NCI-H446 treated with DMSO at 0.1 percent for 48 hours (cell line): ENCODE measurements around the gene TP53I13.

Experiments used
- DNase-seq: peaks from one replicate; lab custom pipeline; 2025; lab: John Stamatoyannopoulos, UW

TP53I13 gene

GRCh38 chr17:29581583-29582253 is 13.2 kb downstream of the TP53I13 start:
- no peak for DNase-seq

DNA sequence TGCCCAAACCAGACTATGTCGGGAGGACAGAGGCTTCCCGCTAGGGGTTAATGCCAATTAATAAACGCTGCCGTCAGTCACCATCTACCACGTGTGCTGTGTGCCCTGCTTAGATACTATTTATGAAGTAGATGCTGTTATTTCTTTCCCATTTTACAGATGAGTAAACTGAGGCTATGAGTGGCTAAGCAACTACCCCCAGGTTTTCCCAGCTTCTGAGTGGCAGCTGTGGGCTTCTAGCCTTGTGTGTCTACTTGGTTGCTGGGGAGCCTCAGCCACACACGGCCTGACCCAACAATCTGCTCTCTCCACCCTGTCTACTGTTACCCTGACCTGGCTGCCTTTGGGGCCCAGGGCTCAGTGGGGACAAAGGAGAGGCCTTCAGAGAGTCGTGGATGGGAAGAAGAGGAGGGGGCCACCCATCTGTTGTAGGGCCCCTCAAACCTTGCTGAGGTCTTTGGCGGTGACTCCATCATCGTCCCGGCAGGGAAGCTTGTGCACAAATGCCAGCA is 13.8 kb downstream of the TP53I13 start:
- DNase-seq, result peak; percentile 61

DNA sequence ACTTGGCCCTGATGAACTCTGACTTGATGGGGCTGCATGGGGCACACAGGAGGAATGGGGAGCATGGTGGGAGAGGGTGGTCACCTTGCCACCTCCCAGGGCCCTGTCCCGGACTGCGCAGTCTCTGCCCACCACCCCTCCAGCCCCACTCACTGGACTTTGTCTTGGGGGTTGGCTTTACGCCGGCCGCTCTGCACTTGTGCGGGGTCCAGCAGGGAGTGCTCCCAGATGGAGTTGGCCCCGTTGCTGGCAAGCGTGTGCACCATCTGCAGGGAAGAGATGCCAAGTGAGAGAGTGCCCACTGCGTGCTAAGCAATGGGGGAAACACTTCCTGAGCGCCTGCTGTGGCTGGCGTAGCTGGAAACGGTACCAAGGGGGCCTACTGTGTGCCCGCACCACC is 14.3 kb downstream of the TP53I13 start:
- DNase-seq, result peak; percentile 77

GRCh38 chr17:29583324-29584248 is 15.1 kb downstream of the TP53I13 start:
- DNase-seq, result no peak

DNA sequence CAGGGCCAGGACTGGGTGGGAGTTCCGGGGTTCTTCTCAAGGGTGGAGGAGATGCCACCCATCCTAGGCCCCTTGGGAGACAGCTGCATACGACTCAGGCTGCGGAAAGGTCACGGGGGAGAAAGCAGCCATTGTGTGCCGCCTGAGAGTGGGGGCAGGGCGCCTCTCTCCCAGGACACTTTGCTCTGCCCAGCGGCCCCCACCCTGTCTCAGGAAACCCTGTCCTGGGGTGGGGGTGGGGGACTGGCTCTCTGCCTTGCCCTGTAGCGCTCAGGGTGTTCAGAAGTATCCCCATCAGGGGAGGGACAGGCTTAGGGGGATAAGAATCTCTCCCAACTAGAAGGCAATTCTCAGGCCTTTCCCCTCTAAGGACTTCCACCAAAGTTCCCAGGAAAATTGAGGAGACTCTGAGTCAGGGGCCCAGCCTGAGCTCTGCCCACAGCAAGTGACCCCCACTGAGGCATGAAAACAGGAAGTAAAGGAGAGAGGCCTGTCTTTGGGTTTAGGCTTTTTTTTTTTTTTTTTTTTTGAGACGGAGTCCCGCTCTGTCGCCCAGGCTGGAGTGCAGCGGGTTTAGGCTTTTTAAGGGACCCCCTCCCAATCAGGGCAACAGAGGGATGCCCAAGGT is 16.1 kb downstream of the TP53I13 start:
- DNase-seq, result no peak

- DNase-seq, result no peak
Measured at GRCh38 chr17:29585080-29585751, 16.7 kb downstream of the TP53I13 start.

DNA sequence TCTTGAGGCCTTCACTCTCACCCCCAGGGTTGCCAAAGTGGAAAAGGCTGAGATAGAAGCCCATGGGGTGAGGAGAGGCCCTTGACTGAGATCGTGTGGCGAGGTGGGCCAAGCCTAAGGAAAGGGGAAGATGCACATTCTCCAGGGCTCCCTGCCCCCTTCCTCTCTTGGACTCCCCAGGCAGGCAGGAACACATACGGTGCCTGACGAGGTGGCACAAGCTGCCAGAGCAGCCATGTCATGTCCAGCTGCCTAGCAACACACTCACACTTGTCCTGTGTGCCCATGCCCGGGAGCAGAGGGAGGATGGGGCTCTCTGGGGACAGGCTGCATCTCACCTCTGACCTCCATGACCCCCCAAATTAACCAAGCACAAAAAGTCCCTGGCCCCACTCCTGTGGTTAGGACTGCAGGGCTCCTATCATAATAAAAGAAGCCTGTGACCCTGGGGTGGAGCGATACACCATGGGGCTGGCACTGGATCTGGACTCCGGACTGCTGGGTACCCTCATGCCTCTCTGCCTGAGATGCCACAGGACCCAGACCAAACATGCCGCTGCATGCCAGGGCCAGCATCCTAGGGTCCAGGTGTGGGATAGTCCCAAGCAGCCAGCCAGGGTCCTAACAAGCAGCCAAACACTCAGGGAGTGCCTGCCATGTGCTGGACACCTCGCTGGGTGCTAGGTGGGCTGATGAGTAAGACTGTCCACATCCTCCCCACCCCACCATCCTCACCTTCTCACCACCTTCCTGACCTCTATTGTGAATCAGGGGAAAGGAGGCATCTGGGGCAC is 18.4 kb downstream of the TP53I13 start:
- DNase-seq, result no peak

DNA sequence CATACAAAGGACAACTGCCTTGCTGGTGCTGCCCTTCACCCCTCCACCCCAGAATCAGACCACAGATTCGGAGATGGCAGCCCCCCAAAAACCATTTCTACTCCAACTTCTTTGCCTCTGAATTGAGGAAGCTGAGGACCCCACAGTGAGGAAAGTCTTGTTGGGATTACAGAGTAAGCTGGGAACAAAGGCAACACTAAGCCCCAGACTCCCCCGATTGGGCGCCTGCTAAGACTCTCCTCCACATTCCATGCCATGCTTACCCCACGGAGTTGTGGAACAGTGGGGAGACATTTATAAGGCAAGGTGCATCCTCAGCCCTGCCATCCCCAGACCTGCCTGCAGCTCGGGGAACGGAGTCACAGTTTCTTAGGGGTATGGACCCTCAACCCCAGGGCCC is 19.1 kb downstream of the TP53I13 start:
- DNase-seq, result no peak

GRCh38 chr17:29588017-29588561 is 19.6 kb downstream of the TP53I13 start:
- no peak for DNase-seq

DNA sequence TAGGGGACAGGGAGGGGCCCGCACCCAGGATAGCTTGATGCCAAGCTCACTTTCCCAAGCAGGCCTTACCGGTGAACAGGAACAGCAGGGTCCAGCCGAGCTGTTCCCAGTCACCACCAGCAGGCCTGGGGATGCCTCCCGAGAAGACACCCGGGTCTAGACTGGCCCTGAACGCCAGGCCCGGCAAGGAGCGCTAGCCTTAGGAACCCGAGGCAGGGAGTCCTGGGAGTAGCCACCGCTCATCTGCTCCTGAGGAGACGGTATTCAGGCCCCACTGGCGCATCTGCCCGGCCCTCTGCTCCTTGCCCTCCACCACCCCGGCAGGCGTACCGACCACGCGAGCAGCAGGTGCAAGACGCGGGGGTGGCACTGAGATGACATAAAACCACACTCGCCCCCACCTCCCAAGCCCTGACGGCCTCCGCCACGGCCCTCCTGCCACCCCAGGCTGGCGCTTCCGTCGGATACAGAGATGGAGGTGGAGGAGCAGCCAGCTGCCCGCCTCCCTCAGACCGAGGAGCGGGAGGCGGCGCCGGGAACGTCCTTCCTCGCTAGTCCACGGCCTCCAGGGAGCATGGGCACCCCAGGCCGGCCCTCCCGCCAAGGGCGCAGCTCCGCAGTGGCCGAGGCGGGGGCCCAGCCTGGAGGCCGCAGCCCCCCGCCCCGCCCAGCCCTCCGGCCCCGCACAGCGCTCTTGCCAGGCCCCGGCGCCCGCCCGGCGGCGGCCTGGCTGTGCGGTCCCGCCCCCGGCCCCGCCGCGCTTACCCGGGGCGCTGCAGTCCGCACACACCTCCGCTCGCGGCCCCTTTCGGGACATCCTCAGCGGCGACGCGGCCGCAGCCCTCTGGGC is 20.3 kb downstream of the TP53I13 start:
- no peak for DNase-seq

DNA sequence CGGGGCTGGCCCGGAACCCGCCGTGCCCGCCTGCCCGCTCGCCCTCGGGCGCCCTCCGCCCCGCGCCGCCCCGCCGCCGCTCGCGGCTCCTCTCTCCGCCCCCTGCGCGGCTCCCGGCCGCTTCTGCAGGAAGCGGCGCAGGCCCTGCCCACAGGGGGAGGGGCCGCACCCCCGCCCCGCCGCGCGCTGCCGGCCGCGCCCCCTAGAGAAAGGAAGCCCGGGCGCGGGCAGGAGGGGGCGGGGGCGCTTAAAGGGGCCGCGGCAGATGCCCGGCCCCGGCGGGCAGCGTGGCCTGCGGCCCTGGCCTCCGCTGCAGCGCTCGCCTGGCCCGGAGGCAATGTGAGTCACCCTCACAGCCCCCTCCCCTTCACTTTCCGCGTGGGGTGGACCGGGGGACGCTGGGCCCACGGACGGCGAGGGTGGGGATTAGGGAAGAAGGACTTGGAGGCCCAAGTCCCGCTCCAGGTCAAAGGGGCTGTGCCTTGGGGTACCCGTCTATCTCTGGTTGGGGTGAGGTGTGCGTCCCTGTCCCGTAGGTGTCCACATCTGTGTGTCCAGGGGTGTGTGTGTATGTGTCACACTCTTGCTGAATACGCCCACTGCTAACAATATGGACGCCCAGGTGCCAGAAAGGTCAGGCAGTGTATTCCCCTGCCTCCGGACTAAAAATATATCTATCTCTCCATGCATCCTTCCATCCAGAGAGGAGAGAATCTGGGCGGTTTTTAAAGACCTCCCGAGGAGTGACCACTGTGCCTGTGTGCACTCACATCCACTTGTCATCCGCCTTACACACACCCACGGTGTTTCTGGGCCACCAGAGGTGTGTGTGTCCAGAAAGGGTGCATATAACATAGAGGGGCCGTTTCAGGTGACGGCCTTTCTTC is 21.3 kb downstream of the TP53I13 start, which contains the start of gene GIT1:
TSS of gene GIT1 (minus strand) at position 125 of the 887 bp plus-strand sequence. CDS start 270 bp downstream, outside the sequence.
- DNase-seq, result peak; percentile 59

DNA sequence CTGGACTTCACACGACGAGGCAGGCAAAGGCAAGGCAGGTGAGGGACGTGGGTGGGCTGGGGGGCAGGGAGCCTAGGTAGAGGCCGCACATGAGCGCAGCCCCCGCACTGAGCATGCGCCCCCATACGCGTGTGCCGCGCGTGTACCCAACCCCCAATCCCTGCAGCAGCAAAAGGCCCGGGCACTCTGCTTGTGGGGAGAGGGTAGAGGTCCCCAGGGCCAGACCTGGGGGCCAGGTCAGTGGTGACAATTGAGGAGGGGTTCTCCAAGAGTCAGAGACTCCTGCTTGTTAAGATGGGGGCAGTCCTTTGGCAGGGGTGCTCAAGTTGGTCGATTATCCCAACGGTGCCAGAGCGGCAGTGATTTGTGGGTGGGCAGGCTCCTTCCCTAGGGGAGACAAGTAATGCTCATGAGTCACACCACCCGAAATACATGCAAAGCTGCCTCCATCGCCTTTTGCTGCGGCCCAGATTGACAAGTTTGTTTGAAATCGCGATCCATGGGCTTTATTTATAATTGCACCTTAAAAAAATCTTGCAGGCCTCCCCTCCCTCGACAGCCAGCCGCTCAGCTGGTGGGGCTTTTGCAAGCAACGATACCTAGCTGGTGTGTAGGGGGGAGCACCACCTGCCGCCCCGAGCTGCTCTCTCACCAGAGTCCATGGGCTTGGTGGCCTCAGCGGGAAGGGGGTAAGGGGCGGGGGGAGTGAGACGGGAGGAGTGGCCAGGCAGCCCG is 22.1 kb downstream of the TP53I13 start:
- DNase-seq, result peak; percentile 25

GRCh38 chr17:29591146-29591736 is 22.7 kb downstream of the TP53I13 start:
- DNase-seq, result peak; percentile 69

GRCh38 chr17:29591737-29592608 is 23.5 kb downstream of the TP53I13 start:
- peak; percentile 83 for DNase-seq

DNA sequence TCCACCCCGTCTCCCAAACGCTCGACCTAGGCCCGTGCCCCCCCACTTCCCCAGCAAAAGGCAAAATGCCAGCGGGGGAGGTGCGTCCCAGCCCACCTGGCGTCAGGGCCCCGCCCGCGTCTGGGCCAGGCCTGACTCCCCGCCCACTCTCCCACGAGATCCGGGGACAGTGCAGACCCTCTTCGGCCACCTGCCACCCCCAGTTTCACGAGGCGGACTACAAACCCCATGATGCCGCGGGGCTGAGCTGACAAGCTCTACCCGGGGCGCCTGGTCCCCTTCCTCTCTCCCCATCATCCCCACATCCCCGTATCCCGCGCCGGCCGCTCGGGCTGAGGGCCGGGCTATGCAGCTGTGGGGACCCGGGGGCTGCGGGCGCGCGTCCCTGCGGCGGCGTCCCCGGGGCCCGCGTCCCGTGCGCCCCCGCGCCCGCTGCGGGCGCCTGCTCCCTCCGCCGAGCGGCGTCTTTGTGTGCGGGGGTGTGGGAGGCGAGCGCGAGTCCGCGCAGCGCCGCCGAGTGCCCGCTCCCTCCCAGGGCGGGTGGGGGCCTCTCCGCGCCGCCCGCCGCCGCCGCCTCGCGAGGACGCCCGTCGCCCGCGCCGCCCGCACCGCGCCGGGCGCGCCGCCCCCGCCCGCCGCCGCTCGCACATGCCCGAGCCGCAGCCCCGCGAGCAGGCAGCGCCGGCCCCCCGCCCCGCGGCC is 24.5 kb downstream of the TP53I13 start, which contains the start of gene ANKRD13B:
TSS of gene ANKRD13B (plus strand) at position 283 of the 702 bp plus-strand sequence. CDS start 490 bp downstream, outside the sequence.
- peak; percentile 40 for DNase-seq
